GM19328 (cell line): ENCODE data around the gene PIK3R5.

Experiments
- ATAC-seq: cut with Tn5 transposase; IDR thresholded peaks from one replicate; pipeline ENCODE4 v1.9.1; 2021; ENCODE audit warnings: mild to moderate bottlenecking, moderate library complexity; ENCODE audit not compliant: unreplicated experiment

Gene PIK3R5

GRCh38 chr17:8953156-8953885 is 12.2 kb downstream of the PIK3R5 start:
- no peak for ATAC-seq

- ATAC-seq: no peak
These were observed 13.3 kb downstream of the PIK3R5 start for GRCh38 chr17:8952191-8952590.

GRCh38 chr17:8951206-8951605 is 14.3 kb downstream of the PIK3R5 start:
- ATAC-seq: no peak

GRCh38 chr17:8949061-8949661 is 16.3 kb downstream of the PIK3R5 start:
- no peak for ATAC-seq

- ATAC-seq: no peak
These were observed 17.0 kb downstream of the PIK3R5 start for GRCh38 chr17:8948462-8948861.

- ATAC-seq: no peak
These were observed 18.3 kb downstream of the PIK3R5 start for GRCh38 chr17:8947201-8947600.

GRCh38 chr17:8946476-8946875 is 19.0 kb downstream of the PIK3R5 start:
- no peak for ATAC-seq

- no peak for ATAC-seq
These were observed 19.4 kb downstream of the PIK3R5 start for GRCh38 chr17:8946071-8946470.

- ATAC-seq: no peak
These were observed 20.8 kb downstream of the PIK3R5 start for GRCh38 chr17:8944748-8945147.

- no peak for ATAC-seq
These were observed 21.4 kb downstream of the PIK3R5 start for GRCh38 chr17:8944083-8944482.

GRCh38 chr17:8941980-8942622 is 23.4 kb downstream of the PIK3R5 start:
- no peak for ATAC-seq

GRCh38 chr17:8941520-8941919 is 24.0 kb downstream of the PIK3R5 start:
- no peak for ATAC-seq

- ATAC-seq: no peak
These were observed 24.5 kb downstream of the PIK3R5 start for GRCh38 chr17:8940866-8941471.

GRCh38 chr17:8939496-8940334 is 25.8 kb downstream of the PIK3R5 start:
- ATAC-seq: no peak

GRCh38 chr17:8938933-8939332 is 26.6 kb downstream of the PIK3R5 start:
- no peak for ATAC-seq

- no peak for ATAC-seq
These were observed 30.3 kb downstream of the PIK3R5 start for GRCh38 chr17:8935191-8935590.

- ATAC-seq: no peak
These were observed 31.2 kb downstream of the PIK3R5 start for GRCh38 chr17:8934346-8934745.

- no peak for ATAC-seq
These were observed 34.9 kb downstream of the PIK3R5 start for GRCh38 chr17:8930649-8931048.

- no peak for ATAC-seq
These were observed 37.2 kb downstream of the PIK3R5 start for GRCh38 chr17:8928347-8928746.

GRCh38 chr17:8927395-8927794 is 38.1 kb downstream of the PIK3R5 start:
- ATAC-seq: no peak

GRCh38 chr17:8925808-8926207 is 39.7 kb downstream of the PIK3R5 start:
- no peak for ATAC-seq
